HG03159 (cell line): Measurements from ENCODE around the gene TYW5.

Experiments used
- ATAC-seq: cut with Tn5 transposase; IDR thresholded peaks from one replicate; pipeline ENCODE4 v1.9.1; 2021; ENCODE audit warnings: mild to moderate bottlenecking, moderate library complexity; ENCODE audit not compliant: unreplicated experiment

The TYW5 gene

GRCh38 chr2:199975273-199975895, 20.1 kb upstream of the TYW5 start:
- ATAC-seq: no peak

DNA sequence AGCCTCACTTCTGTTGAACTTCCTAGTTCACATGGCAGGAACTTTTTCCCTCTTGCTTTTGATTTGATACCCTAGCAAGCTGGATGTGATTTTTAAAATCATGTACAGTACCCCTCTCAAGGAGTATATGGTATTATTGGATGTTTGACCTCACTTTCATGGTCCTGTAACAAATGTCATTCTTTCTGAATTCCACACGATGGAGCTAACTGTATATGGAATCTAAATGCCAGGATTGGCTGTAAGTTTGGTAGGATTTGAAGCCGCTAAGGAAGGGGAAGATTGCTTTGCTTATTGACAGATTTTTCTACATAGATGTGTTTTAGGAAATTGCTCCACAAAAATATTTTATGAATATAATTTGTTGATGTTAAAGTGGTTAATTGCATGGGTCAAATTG, 18.4 kb upstream of the TYW5 start:
- no peak for ATAC-seq

GRCh38 chr2:199972088-199972626, 16.9 kb upstream of the TYW5 start:
- no peak for ATAC-seq

DNA sequence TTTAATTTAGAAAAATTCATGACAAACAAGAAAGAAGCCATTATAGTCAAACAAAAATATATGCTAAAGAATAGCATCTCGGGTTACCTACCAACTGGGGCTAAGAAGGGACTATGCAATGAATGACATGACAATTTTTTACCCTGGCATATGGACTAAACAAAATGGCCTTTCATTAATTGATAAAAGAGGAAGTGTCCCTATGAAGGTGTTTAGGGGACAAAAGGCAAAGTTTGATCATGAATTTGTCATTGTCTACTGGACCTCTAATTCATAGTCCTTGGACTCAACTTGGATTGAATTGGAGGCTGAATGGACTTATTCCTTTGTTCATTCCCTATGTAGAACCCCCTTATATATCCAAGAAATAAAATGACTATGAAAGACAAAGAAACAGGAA, 12.8 kb upstream of the TYW5 start:
- ATAC-seq: no peak

DNA sequence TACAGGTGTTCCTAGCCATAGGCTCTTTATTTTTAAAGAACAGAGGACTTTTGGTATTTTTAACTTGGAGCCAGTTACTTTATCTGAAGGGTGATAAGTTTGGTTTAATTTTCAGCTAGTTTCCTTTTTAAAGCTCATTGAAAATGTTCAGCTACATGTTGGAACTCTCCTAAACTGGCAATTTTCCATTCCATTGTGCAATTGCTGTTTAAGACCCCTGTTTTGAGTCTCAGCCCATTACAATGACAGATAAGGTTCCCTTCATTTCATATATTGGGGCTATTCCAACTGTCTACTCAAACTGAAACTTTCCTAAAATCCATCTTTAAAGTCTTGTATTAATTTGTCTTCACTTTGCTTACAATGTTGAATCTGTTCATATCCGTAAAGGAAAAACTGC, 11.7 kb upstream of the TYW5 start:
- ATAC-seq: no peak

DNA sequence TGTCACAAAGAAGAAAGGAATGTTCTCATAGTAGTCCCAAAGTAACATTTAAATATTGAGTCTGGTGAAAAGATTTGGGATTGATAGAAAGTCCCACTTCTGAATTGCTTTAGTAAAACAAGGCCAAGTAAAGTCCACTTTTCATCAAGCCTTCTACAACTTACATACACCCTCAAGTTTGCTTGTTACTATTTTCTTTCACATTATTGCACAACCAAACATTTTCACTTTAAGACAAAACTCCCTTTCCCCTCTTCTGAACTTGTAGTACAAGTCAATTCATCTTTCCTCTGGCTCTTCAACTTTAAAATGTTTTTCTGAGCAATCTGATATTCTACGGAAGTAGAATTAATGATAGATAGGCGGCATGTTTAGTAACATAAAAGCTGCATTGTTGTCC, 11.1 kb upstream of the TYW5 start:
- no peak for ATAC-seq

- no peak for ATAC-seq
Observed at GRCh38 chr2:199962203-199962602, 6.9 kb upstream of the TYW5 start.

DNA sequence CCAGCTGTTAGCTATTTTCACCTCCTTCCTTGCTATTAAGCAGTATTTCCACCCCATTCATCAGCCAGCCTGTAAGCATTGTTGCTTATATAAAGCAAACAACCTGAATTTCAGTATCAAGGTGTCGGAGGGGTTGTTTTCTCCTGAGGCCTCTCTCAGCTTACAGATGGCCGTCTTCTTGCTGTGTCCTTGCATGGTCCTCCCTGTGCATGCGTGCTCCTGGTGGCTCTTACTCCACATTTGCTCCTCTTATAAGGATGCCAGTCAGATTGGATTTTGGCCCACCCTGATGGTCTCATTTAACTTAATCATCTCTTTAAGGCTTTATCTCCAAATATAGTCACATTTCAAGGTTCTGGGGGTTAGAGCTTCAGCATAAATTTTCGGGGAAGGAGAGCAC, 2.7 kb upstream of the TYW5 start:
- no peak for ATAC-seq

- peak; percentile 2 for ATAC-seq
Observed at GRCh38 chr2:199956062-199956380, 730 bp upstream of the TYW5 start.

GRCh38 chr2:199955007-199955338, 318 bp downstream of the TYW5 start:
- ATAC-seq: peak; percentile 41

GRCh38 chr2:199951023-199951422, 4.3 kb downstream of the TYW5 start:
- ATAC-seq: no peak

- no peak for ATAC-seq
Observed at GRCh38 chr2:199950396-199950795, 4.9 kb downstream of the TYW5 start.

DNA sequence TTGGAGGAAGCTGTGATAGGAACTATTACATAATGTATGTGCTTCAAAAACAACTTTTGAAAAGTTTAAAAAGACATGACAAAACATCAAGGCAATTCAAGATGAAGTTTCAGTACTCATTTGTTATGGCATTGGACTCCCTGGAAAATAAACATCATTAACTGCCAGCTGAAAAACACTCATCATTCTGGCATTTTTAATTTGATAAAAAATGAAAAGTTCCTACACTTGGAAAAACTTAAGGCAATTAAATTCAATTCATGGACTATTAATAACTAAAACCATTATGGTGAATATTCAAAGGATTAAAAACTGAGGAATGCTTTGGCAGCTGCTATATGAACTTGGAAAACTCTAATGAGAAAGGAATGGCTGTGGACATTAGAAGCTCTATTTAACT, 8.5 kb downstream of the TYW5 start:
- no peak for ATAC-seq

GRCh38 chr2:199946196-199946595, 9.1 kb downstream of the TYW5 start:
- no peak for ATAC-seq

- no peak for ATAC-seq
Observed at GRCh38 chr2:199943373-199943772, 11.9 kb downstream of the TYW5 start.

DNA sequence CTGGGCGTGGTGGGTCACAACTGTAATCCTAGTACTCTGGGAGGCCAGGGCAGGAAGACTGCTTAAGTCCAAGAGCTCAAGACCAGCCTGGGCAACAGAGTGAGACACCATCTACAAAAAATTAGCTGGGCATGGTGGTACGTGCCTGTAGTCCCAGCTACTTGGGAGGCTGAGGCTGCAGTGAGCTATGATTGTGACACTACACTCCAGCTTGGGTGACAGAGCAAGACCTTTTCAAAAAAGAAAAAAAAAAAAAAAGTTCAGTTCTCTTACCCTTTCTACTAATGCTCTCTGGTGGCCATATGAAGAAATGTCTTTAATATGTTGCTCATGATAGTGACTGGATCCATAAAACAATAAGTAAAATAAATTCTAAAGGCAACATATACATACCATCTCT, 14.9 kb downstream of the TYW5 start:
- ATAC-seq: peak; percentile 68

GRCh38 chr2:199936554-199936953, 18.7 kb downstream of the TYW5 start:
- ATAC-seq: no peak

DNA sequence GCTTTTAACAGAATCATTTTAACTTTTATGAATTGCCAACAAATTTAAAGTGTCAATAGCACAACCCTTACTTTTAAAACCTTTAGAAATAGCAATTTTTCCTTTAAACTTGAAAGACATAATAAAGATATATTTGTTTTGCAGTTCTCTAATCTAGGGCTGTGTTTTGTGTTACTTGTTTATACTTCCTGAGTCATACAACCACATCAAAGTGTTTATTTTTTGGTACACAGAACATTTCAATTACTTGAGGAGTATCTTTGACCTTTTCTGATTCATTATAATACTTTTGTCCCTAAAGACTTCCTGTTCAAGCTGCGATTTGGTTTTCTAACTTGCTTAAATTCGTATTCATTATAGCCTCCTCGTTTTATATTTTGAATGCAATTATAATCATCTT, 21.8 kb downstream of the TYW5 start:
- ATAC-seq: no peak

- no peak for ATAC-seq
Observed at GRCh38 chr2:199932312-199932855, 22.9 kb downstream of the TYW5 start.

DNA sequence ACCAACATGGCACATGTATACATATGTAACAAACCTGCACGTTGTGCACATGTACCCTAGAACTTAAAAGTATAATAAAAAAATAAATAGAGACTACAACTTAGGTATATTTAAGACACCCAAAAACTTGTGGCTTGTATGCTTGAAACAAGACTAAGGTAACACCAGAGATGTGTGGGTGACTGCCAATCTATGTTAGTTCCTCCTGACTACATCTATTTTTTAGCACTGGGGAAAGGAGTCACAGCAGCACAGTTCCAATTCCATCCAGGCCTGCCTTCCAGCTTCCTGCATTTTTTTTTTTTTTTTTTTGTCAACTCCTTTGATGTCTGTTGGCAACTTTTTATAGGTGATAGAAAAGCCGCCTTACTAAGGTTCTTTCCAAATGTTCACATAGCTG, 26.0 kb downstream of the TYW5 start:
- no peak for ATAC-seq

DNA sequence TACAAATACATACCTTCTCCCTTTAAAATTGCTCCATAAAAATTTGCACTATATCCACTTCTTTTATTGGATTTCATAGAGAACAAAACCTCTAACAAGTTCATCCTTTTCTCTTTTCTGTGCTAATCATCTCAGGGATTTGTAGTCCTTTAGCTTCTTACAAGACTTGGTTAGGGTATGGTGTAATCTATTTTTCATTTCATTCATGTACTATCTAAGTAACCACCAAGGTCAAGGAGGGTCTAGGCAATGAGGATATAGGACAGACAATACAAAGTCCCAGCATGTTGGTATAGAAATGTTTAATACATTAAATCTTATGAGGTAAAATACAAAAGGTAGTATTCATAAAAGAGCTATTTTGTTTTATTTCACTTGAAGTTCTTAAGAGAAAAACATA, 26.7 kb downstream of the TYW5 start:
- no peak for ATAC-seq

GRCh38 chr2:199928226-199928625, 27.1 kb downstream of the TYW5 start:
- ATAC-seq: no peak

DNA sequence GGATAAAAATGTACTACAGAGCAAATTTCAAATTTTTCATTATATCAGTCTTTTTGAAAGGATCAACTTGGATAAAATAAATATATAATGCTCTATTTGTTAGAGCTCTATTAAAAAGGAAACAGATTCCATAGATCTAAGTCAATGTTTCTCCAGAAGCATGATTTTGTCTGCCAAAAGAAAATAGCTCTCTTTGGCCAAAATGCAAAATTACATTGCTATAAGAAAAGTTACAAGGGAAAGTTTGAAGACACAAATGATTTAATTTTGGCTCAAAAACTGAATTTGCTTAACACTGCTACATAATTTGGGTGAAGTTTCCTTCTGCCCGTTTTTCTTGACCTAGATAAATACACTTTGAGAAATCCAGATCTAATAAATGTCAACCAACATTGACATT, 28.5 kb downstream of the TYW5 start:
- no peak for ATAC-seq
